ENCODE results near the gene GALNT18. TPM values are rescaled to one million over a fixed set of nuclear protein-coding genes. Genes with fewer than 3 reads are reported as not detected.

The GALNT18 gene
- total RNA-seq, 2 donors from 2014 or later = 2.4 to 2.5 TPM

GRCh38 chr11:11580841-11581411 lies 40.9 kb downstream of the GALNT18 start:
- peaks cover 25% of the 10 kb centered on the region for H3K27me3 Mint-ChIP-seq (ENCODE audit: low read depth)
- ATAC-seq (replicated peaks in 1 of 2) (no peak), DNase-seq (no peak)
- no peak overlapping the region for H3K27ac Mint-ChIP-seq
- H3K4me3 Mint-ChIP-seq = no peak overlapping the region
- H3K4me1 Mint-ChIP-seq (ENCODE audit: low read depth) = no peaks in the 10 kb centered on the region
- no peaks in the 10 kb centered on the region for H3K9me3 Mint-ChIP-seq
- no peaks in the 10 kb centered on the region for H3K36me3 Mint-ChIP-seq (ENCODE audit: insufficient read depth in 2 of 2)

- Mint-ChIP-seq H3K36me3 (ENCODE audit: insufficient read depth in 2 of 2) (no peaks in the 10 kb centered on the region), H3K27me3 (ENCODE audit: low read depth) (peaks cover 25% of the 10 kb centered on the region), H3K9me3 (no peaks in the 10 kb centered on the region), H3K4me3 (no peak overlapping the region), H3K4me1 (ENCODE audit: low read depth) (no peaks in the 10 kb centered on the region), H3K27ac (no peak overlapping the region)
- DNase-seq = no peak
- ATAC-seq (replicated peaks in 1 of 2) = no peak
Observed at GRCh38 chr11:11580012-11580411, 41.8 kb downstream of the GALNT18 start.

- Mint-ChIP-seq H3K9me3 (no peaks in the 10 kb centered on the region), H3K36me3 (ENCODE audit: insufficient read depth in 2 of 2) (no peaks in the 10 kb centered on the region), H3K27me3 (ENCODE audit: low read depth) (peaks cover 25% of the 10 kb centered on the region), H3K4me1 (ENCODE audit: low read depth) (no peaks in the 10 kb centered on the region), H3K27ac (no peak overlapping the region), H3K4me3 (no peak overlapping the region)
- DNase-seq (no peak), ATAC-seq (replicated peaks in 1 of 2) (no peak)
Observed at GRCh38 chr11:11579012-11579988, 42.5 kb downstream of the GALNT18 start.

GRCh38 chr11:11577932-11578911 lies 43.6 kb downstream of the GALNT18 start:
- no peaks in the 10 kb centered on the region for H3K4me1 Mint-ChIP-seq (ENCODE audit: low read depth)
- peaks cover 14% of the 10 kb centered on the region for H3K27me3 Mint-ChIP-seq (ENCODE audit: low read depth)
- ATAC-seq (replicated peaks in 1 of 2) (no peak), DNase-seq (no peak)
- H3K4me3 Mint-ChIP-seq = no peak overlapping the region
- H3K9me3 Mint-ChIP-seq = no peaks in the 10 kb centered on the region
- H3K36me3 Mint-ChIP-seq (ENCODE audit: insufficient read depth in 2 of 2) = no peaks in the 10 kb centered on the region
- no peak overlapping the region for H3K27ac Mint-ChIP-seq

DNA sequence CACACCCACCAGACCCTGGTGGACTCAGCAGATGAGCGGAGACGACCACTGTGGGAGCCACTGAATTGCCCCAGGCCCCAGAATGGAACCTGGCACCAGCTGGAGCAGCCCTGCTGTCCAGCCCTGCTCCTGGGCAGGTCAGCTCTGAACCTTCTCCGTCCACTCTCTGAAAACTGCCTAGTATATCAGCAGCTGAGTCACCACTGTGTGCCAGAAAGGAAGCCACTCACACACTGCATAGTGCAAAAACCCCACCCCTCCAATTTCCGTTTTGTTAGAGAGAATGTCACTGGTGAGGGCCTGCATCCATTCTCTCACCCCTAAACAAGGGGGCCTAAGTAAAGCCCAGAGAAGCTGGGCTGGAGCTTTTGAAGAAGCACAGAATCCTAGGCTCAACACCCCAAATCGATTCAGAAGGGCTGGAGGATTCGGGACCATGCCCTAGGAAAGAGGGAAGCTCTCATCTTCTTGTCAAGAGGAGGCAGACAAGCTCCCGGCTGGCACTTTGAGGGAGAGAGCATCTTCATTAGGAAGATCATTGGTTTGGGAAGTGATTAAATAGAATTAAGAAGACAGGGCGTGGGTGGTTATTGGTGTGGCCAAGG lies 44.5 kb downstream of the GALNT18 start:
- ATAC-seq (replicated peaks in 1 of 2) (peak in 1 of 2 donors; percentile 35), DNase-seq (no peak)
- Mint-ChIP-seq H3K27ac (no peak overlapping the region), H3K4me3 (no peak overlapping the region), H3K27me3 (ENCODE audit: low read depth) (peaks cover 8% of the 10 kb centered on the region), H3K36me3 (ENCODE audit: insufficient read depth in 2 of 2) (no peaks in the 10 kb centered on the region), H3K4me1 (ENCODE audit: low read depth) (no peaks in the 10 kb centered on the region), H3K9me3 (no peaks in the 10 kb centered on the region)

GRCh38 chr11:11574373-11575287 lies 47.2 kb downstream of the GALNT18 start:
- ATAC-seq (replicated peaks in 1 of 2) = no peak
- no peak for DNase-seq
- peaks cover 7% of the 10 kb centered on the region for H3K27me3 Mint-ChIP-seq (ENCODE audit: low read depth)
- H3K36me3 Mint-ChIP-seq (ENCODE audit: insufficient read depth in 2 of 2) = no peaks in the 10 kb centered on the region
- no peak overlapping the region for H3K4me3 Mint-ChIP-seq
- H3K9me3 Mint-ChIP-seq = no peaks in the 10 kb centered on the region
- no peak overlapping the region for H3K27ac Mint-ChIP-seq
- peaks cover 19% of the 10 kb centered on the region for H3K4me1 Mint-ChIP-seq (ENCODE audit: low read depth)

GRCh38 chr11:11572386-11572785 lies 49.4 kb downstream of the GALNT18 start:
- Mint-ChIP-seq H3K27me3 (ENCODE audit: low read depth) (peaks cover 7% of the 10 kb centered on the region), H3K4me3 (no peak overlapping the region), H3K36me3 (ENCODE audit: insufficient read depth in 2 of 2) (no peaks in the 10 kb centered on the region), H3K27ac (no peak overlapping the region), H3K9me3 (no peaks in the 10 kb centered on the region), H3K4me1 (ENCODE audit: low read depth) (peaks cover 39% of the 10 kb centered on the region)
- ATAC-seq (replicated peaks in 1 of 2) (no peak), DNase-seq (no peak)

DNA sequence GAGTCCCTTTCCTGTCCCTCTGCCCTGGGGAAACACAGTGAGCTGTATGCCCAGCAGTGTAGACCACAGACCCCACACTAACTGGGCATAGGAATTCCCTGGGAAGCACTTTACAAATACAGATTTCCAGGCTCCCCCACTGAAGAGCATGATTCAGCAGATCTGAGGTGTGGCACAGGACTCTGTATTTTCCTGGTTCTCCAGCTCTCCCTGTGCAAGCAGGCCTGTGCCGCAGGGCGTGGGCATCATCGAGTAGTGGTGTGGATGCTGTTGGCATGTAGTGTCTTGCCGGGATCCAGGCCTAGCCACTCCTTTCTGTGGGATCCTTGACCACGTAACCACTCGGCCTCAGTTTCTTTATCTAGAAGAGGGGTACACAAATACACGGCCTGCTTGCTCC lies 49.9 kb downstream of the GALNT18 start:
- no peaks in the 10 kb centered on the region for H3K9me3 Mint-ChIP-seq
- no peak overlapping the region for H3K27ac Mint-ChIP-seq
- H3K4me1 Mint-ChIP-seq (ENCODE audit: low read depth) = peaks cover 39% of the 10 kb centered on the region
- no peak overlapping the region for H3K4me3 Mint-ChIP-seq
- ATAC-seq (replicated peaks in 1 of 2) (no peak), DNase-seq (no peak)
- H3K36me3 Mint-ChIP-seq (ENCODE audit: insufficient read depth in 2 of 2) = no peaks in the 10 kb centered on the region
- H3K27me3 Mint-ChIP-seq (ENCODE audit: low read depth) = peaks cover 7% of the 10 kb centered on the region

- Mint-ChIP-seq H3K27me3 (ENCODE audit: low read depth) (peaks cover 7% of the 10 kb centered on the region), H3K4me3 (peak overlapping the region; percentile 7 to 60), H3K36me3 (ENCODE audit: insufficient read depth in 2 of 2) (no peaks in the 10 kb centered on the region), H3K4me1 (ENCODE audit: low read depth) (peaks cover 39% of the 10 kb centered on the region), H3K27ac (no peak overlapping the region), H3K9me3 (no peaks in the 10 kb centered on the region)
- DNase-seq (peak; percentile 12), ATAC-seq (replicated peaks in 1 of 2) (peak; percentile 41 to 59)
Observed at GRCh38 chr11:11570823-11571222, 51.0 kb downstream of the GALNT18 start.

DNA sequence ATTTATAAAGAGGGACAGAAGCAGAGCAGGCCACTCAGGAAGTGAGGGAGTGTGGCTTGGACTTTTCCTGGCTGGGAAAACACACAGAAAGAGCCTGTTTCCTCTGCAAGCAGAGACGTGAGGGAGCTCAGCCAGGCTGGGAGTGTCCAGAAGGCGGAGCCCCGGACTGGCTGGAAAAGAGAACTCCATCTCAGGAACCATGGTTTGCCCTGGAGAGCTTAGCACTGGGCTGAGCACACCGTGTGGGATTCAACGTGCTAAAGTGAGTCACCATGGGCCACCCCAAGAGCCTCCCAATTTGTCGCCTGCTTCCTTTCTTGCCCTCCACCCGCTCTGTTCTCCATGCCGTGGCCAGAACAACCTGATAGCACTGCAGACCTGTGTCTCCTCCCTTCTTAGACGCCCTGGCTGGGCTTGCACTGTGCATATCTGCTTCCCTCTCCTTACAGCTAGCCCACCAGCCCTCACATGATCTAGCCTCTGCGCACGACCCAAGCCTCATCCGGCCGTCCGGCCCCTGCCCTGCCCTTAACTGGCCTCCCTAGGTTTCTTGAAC lies 51.8 kb downstream of the GALNT18 start:
- Mint-ChIP-seq H3K4me3 (peak overlapping the region in 1 of 2 donors; percentile 7), H3K4me1 (ENCODE audit: low read depth) (peaks cover 39% of the 10 kb centered on the region), H3K36me3 (ENCODE audit: insufficient read depth in 2 of 2) (no peaks in the 10 kb centered on the region), H3K27me3 (ENCODE audit: low read depth) (peaks cover 15% of the 10 kb centered on the region), H3K27ac (no peak overlapping the region), H3K9me3 (no peaks in the 10 kb centered on the region)
- no peak for DNase-seq
- ATAC-seq (replicated peaks in 1 of 2) = no peak

DNA sequence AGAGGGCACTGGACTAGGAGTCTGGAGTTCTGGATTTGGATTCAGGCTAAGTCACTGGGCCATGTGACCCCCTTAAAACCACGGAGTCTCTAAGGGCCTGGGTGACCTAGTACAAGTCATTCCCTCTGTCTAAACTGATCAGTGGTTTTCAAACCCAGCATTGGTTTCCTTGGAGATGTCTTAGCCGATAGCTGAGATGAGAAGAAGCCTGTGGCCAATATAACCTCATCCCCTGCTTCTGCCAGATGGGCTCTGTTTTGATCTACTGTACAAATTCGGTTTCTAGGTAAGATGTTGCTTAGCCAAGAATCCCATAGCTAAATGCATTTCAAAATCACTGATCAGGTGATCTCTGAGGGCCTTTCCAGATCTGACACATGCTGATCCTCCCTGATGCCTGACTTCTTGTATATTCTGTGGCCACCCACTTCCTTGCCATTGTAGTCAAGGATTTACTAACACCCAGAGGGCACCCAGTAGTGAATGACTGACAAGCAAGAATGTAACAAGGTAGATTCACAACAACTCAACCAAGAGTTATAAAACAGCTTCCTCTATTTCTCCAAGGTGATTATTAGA lies 53.1 kb downstream of the GALNT18 start:
- peak; percentile 14 to 20 for DNase-seq
- peak; percentile 44 to 63 for ATAC-seq (replicated peaks in 1 of 2)
- no peak overlapping the region for H3K27ac Mint-ChIP-seq
- peaks cover 15% of the 10 kb centered on the region for H3K27me3 Mint-ChIP-seq (ENCODE audit: low read depth)
- H3K9me3 Mint-ChIP-seq = no peaks in the 10 kb centered on the region
- H3K36me3 Mint-ChIP-seq (ENCODE audit: insufficient read depth in 2 of 2) = no peaks in the 10 kb centered on the region
- H3K4me3 Mint-ChIP-seq = peak overlapping the region; percentile 2 to 27
- H3K4me1 Mint-ChIP-seq (ENCODE audit: low read depth) = peaks cover 39% of the 10 kb centered on the region

Measured in activated T-cell treated with anti-CD3 and anti-CD28 coated beads, Interleukin-2, amount 50 U/mL, for 72 hours (primary cell).